ENCODE data around the gene AFP.

The AFP gene

DNA sequence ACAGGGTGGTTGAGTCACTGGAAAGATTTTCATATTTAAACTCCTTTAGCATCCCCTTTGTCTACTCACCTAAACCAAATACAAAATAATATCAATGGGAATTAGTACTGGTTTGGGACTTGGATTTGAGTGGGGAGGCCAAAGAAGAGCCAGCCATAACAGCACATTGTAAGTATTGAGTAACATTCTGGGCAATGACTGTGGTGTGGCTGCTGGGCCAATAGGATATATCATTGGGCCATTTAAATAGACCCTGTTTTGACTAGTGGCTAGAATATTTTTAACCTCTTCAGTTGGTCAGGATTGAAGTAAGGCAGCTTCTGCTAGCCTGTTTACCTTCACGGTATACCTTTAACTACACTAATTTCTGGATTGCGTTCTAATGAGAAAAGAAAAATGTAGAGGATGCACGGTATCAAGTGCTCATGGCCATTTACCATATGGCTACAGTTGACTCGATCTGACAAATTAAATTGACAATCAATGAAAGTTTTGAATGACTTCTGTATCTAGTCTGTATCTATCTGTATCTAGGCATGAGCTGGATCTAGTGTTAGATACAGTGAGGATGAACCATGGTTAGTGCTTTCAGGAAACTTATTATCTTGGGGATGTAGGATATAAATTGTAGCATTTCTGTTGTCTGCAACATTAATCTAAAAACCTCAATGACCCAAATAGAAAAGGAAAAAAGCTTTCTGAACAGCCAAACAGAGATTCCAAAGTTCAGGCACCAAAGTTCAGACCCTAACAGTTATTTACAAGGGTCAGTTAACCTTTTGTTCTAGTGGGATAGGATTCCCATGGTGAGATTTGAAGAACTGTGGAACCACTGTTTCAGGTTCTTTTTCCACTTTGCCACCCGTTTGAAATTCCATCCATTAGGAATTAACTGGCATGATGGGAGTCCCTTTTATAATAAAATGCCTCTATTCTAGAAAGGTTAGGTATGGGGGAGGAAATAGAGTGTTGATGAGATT lies 38.7 kb upstream of the AFP start:
- FAIRE-seq: no peak
- TF ChIP-seq, protein P1, sequence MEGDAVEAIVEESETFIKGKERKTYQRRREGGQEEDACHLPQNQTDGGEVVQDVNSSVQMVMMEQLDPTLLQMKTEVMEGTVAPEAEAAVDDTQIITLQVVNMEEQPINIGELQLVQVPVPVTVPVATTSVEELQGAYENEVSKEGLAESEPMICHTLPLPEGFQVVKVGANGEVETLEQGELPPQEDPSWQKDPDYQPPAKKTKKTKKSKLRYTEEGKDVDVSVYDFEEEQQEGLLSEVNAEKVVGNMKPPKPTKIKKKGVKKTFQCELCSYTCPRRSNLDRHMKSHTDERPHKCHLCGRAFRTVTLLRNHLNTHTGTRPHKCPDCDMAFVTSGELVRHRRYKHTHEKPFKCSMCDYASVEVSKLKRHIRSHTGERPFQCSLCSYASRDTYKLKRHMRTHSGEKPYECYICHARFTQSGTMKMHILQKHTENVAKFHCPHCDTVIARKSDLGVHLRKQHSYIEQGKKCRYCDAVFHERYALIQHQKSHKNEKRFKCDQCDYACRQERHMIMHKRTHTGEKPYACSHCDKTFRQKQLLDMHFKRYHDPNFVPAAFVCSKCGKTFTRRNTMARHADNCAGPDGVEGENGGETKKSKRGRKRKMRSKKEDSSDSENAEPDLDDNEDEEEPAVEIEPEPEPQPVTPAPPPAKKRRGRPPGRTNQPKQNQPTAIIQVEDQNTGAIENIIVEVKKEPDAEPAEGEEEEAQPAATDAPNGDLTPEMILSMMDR (IDR thresholded peaks at IDR 0.05; ENCODE audit: insufficient read depth, missing control alignments): no peak
- no peak for DNase-seq (ENCODE audit: insufficient read length, low spot score)

DNA sequence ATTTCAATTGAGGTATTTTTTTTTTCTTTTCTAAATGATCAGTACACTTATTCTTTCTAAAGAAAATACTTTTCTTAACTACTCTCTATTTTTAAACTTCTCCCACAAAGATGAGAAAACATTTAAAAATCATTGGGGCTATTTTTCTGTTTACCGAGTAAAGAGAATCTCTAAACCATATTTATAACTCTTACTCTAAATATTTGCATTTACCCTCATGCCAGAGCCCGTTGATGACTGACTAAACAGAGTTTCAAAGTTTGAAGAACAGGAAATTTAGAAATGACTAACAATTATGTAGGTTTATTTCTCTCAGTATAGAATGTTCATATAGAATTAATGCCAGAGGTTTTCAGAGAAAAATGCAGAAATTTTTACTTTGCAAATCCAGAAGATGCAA lies 34.6 kb upstream of the AFP start:
- no peak for DNase-seq (ENCODE audit: insufficient read length, low spot score)

DNA sequence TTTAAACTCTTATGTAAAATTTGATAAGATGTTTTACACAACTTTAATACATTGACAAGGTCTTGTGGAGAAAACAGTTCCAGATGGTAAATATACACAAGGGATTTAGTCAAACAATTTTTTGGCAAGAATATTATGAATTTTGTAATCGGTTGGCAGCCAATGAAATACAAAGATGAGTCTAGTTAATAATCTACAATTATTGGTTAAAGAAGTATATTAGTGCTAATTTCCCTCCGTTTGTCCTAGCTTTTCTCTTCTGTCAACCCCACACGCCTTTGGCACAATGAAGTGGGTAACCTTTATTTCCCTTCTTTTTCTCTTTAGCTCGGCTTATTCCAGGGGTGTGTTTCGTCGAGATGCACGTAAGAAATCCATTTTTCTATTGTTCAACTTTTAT lies 32.0 kb upstream of the AFP start, which contains the start of gene ALB:
TSS of gene ALB (plus strand) at position 246 of the 400 bp plus-strand sequence. CDS start at position 287, 41 bp downstream.
- DNase-seq (ENCODE audit: insufficient read length, low spot score): no peak
- TF ChIP-seq, protein P1 (IDR thresholded peaks at IDR 0.05; ENCODE audit: insufficient read depth, missing control alignments): no peak
- no peak for FAIRE-seq

More for the DNA sequence above, 34.6 kb upstream of the AFP start:
- FAIRE-seq: no peak
- TF ChIP-seq, protein P1 (IDR thresholded peaks at IDR 0.05; ENCODE audit: insufficient read depth, missing control alignments): no peak

DNA sequence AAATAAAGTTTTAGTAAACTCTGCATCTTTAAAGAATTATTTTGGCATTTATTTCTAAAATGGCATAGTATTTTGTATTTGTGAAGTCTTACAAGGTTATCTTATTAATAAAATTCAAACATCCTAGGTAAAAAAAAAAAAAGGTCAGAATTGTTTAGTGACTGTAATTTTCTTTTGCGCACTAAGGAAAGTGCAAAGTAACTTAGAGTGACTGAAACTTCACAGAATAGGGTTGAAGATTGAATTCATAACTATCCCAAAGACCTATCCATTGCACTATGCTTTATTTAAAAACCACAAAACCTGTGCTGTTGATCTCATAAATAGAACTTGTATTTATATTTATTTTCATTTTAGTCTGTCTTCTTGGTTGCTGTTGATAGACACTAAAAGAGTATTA lies 31.6 kb upstream of the AFP start:
- TF ChIP-seq, protein P1 (IDR thresholded peaks at IDR 0.05; ENCODE audit: insufficient read depth, missing control alignments): no peak
- FAIRE-seq: no peak

DNA sequence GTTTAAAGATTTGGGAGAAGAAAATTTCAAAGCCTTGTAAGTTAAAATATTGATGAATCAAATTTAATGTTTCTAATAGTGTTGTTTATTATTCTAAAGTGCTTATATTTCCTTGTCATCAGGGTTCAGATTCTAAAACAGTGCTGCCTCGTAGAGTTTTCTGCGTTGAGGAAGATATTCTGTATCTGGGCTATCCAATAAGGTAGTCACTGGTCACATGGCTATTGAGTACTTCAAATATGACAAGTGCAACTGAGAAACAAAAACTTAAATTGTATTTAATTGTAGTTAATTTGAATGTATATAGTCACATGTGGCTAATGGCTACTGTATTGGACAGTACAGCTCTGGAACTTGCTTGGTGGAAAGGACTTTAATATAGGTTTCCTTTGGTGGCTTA lies 30.9 kb upstream of the AFP start:
- DNase-seq (ENCODE audit: insufficient read length, low spot score) (no peak), FAIRE-seq (no peak)
- TF ChIP-seq, protein P1 (IDR thresholded peaks at IDR 0.05; ENCODE audit: insufficient read depth, missing control alignments): no peak

More for the DNA sequence above, 31.6 kb upstream of the AFP start:
- no peak for DNase-seq (ENCODE audit: insufficient read length, low spot score)

DNA sequence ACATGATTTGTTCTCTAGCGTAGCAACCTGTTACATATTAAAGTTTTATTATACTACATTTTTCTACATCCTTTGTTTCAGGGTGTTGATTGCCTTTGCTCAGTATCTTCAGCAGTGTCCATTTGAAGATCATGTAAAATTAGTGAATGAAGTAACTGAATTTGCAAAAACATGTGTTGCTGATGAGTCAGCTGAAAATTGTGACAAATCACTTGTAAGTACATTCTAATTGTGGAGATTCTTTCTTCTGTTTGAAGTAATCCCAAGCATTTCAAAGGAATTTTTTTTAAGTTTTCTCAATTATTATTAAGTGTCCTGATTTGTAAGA lies 29.5 kb upstream of the AFP start:
- TF ChIP-seq, protein P1 (IDR thresholded peaks at IDR 0.05; ENCODE audit: insufficient read depth, missing control alignments): no peak
- DNase-seq (ENCODE audit: insufficient read length, low spot score) (no peak), FAIRE-seq (no peak)

DNA sequence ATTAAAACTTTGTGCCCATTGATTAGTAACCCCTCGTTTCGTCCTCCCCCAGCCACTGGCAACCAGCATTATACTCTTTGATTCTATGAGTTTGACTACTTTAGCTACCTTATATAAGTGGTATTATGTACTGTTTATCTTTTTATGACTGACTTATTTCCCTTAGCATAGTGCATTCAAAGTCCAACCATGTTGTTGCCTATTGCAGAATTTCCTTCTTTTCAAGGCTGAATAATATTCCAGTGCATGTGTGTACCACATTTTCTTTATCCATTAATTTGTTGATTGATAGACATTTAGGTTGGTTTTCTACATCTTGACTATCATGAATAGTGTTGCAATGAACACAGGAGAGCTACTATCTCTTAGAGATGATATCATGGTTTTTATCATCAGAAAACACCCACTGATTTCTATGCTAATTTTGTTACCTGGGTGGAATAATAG lies 28.8 kb upstream of the AFP start:
- no peak for DNase-seq (ENCODE audit: insufficient read length, low spot score)
- no peak for FAIRE-seq
- TF ChIP-seq, protein P1 (IDR thresholded peaks at IDR 0.05; ENCODE audit: insufficient read depth, missing control alignments): no peak
